Ishikawa (cell line): ENCODE results near the gene RAPGEF3.

Source experiments
- CEBPB ChIP-seq: IDR thresholded peaks from 2 replicates; pipeline ENCODE4 v1.6.1; 2012
- CREB1 ChIP-seq: IDR thresholded peaks from 2 replicates; pipeline ENCODE4 v1.6.1; 2012; ENCODE audit warnings: low read depth
- EGR1 ChIP-seq: IDR thresholded peaks from 2 replicates; pipeline ENCODE4 v1.6.1; 2012
- EP300 ChIP-seq: IDR thresholded peaks from 2 replicates; pipeline ENCODE4 v1.6.1; 2012; ENCODE audit warnings: borderline replicate concordance
- FOXM1 ChIP-seq: IDR thresholded peaks from 2 replicates; pipeline ENCODE4 v1.6.1; 2012; ENCODE audit warnings: low read depth, borderline replicate concordance
- NFIC ChIP-seq: IDR thresholded peaks from 2 replicates; pipeline ENCODE4 v1.6.1; 2012
- RAD21 ChIP-seq: IDR thresholded peaks from 2 replicates; pipeline ENCODE4 v1.6.1; 2012; ENCODE audit warnings: low read depth
- TAF1 ChIP-seq: IDR thresholded peaks from 2 replicates; pipeline ENCODE4 v1.6.1; 2012; ENCODE audit warnings: low read depth, mild to moderate bottlenecking
- TCF12 ChIP-seq: IDR thresholded peaks from 2 replicates; pipeline ENCODE4 v1.6.1; 2012; ENCODE audit warnings: low read depth
- TEAD4 ChIP-seq: IDR thresholded peaks from 2 replicates; pipeline ENCODE4 v1.6.1; 2012
- YY1 ChIP-seq: IDR thresholded peaks from 2 replicates; pipeline ENCODE4 v1.6.1; 2012; ENCODE audit warnings: low read depth
- ZBTB7A ChIP-seq: IDR thresholded peaks from 2 replicates; pipeline ENCODE4 v1.6.1; 2012; ENCODE audit warnings: low read depth
- TF ChIP-seq, protein P1 (sequence below): IDR thresholded peaks from 2 replicates; pipeline ENCODE4 v1.6.1; 2012; ENCODE audit warnings: low read depth, mild to moderate bottlenecking
- TF ChIP-seq, protein P2 (sequence below): IDR thresholded peaks from 2 replicates; pipeline ENCODE4 v1.6.1; 2012
- TF ChIP-seq, protein P3 (sequence below): IDR thresholded peaks from 2 replicates; pipeline ENCODE4 v1.6.1; 2012

The RAPGEF3 gene

DNA sequence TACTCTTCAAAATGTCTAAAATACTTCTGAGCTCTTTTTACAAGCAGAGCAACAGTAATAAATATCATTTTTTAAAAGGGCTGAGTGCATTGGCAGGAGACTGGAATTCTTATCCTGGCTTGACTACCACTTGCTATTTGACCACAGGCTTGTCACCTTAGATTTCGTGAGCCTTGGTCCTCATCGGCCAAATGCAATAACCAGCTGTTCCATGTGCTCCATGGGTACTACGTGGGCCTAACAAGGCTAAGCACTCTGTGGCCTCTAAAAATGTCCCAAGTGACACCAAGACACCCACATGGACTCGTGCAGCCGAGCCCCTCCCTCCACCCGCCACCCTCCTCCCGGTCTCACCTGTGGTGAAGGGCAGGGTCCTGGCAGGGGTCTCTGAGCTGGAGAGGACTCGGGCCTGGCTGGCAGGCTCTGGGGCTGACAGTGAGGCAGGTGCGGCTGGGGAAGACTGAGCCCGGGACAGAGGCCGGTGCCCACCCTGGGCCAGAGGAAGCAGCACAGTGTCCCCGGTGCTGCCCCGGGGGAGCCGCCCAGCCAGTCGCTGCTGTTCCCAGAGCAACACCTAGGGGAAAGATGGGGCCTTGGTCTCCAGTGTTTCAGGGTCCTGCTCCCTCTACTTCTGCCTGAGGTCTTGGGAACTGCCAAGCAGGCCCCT, 34.5 kb upstream of the RAPGEF3 start:
- TF ChIP-seq FOXM1 (no peak), TAF1 (no peak), NFIC (no peak), RAD21 (no peak), EP300 (no peak), TCF12 (no peak), TEAD4 (no peak), ZBTB7A (no peak), CREB1 (no peak), YY1 (no peak), EGR1 (no peak)
- TF ChIP-seq, protein P1, sequence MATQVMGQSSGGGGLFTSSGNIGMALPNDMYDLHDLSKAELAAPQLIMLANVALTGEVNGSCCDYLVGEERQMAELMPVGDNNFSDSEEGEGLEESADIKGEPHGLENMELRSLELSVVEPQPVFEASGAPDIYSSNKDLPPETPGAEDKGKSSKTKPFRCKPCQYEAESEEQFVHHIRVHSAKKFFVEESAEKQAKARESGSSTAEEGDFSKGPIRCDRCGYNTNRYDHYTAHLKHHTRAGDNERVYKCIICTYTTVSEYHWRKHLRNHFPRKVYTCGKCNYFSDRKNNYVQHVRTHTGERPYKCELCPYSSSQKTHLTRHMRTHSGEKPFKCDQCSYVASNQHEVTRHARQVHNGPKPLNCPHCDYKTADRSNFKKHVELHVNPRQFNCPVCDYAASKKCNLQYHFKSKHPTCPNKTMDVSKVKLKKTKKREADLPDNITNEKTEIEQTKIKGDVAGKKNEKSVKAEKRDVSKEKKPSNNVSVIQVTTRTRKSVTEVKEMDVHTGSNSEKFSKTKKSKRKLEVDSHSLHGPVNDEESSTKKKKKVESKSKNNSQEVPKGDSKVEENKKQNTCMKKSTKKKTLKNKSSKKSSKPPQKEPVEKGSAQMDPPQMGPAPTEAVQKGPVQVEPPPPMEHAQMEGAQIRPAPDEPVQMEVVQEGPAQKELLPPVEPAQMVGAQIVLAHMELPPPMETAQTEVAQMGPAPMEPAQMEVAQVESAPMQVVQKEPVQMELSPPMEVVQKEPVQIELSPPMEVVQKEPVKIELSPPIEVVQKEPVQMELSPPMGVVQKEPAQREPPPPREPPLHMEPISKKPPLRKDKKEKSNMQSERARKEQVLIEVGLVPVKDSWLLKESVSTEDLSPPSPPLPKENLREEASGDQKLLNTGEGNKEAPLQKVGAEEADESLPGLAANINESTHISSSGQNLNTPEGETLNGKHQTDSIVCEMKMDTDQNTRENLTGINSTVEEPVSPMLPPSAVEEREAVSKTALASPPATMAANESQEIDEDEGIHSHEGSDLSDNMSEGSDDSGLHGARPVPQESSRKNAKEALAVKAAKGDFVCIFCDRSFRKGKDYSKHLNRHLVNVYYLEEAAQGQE = no peak
- TF ChIP-seq, protein P2, sequence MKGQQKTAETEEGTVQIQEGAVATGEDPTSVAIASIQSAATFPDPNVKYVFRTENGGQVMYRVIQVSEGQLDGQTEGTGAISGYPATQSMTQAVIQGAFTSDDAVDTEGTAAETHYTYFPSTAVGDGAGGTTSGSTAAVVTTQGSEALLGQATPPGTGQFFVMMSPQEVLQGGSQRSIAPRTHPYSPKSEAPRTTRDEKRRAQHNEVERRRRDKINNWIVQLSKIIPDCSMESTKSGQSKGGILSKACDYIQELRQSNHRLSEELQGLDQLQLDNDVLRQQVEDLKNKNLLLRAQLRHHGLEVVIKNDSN = no peak

DNA sequence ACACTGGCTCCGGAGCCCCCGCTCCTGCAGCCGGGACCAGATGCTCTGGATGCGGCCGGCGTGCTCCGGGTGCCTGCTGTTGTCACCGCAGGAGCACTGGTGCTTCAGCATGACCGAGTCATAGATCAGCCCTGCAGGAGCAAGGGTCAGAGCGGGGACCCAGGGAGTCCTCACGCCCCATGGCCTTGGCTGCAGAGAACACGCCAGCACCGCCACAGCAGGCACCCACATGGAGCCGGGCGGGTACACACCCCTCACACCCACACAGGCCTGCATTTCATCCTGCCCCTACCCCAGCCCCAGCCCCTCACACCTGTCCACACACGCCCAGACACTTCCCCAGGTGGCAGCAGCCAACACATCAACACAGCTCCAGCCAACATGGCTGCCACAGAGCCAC, 33.2 kb upstream of the RAPGEF3 start:
- TF ChIP-seq NFIC = no peak
- no peak for TF ChIP-seq TAF1
- no peak for TF ChIP-seq CREB1
- TF ChIP-seq, protein P2 = no peak
- TF ChIP-seq, protein P3, sequence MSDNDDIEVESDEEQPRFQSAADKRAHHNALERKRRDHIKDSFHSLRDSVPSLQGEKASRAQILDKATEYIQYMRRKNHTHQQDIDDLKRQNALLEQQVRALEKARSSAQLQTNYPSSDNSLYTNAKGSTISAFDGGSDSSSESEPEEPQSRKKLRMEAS = no peak
- TF ChIP-seq TEAD4 = no peak
- TF ChIP-seq CEBPB = no peak
- TF ChIP-seq TCF12 = no peak
- no peak for TF ChIP-seq ZBTB7A
- TF ChIP-seq RAD21 = no peak
- no peak for TF ChIP-seq YY1

DNA sequence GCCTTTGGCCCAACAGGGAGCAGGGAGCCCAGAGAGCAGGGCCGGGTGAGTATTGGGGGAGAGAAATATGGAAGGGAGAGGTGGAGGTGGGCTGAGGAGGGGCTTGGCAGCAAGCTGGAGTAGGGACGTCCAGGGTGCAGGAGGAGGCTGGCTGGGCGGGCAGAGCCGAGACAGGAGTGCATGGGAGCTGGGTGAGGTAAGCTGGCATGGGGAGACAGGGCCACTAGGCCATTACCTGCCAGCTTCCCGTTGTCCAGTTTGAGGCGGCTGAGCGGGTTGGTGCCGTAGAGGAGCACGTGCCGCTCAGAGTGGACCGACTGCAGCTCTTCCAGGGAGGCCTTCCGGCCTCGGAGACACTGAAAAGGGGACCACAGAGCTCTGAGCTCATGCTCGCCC, 32.7 kb upstream of the RAPGEF3 start:
- no peak for TF ChIP-seq EP300
- TF ChIP-seq TAF1 = no peak
- TF ChIP-seq EGR1 = no peak
- TF ChIP-seq, protein P2 = no peak
- TF ChIP-seq CEBPB = no peak
- no peak for TF ChIP-seq ZBTB7A
- no peak for TF ChIP-seq CREB1
- TF ChIP-seq TCF12 = no peak
- TF ChIP-seq, protein P3 = no peak
- TF ChIP-seq YY1 = no peak
- TF ChIP-seq TEAD4 = no peak
- TF ChIP-seq, protein P1 = no peak
- no peak for TF ChIP-seq FOXM1
- TF ChIP-seq NFIC = no peak
- no peak for TF ChIP-seq RAD21

DNA sequence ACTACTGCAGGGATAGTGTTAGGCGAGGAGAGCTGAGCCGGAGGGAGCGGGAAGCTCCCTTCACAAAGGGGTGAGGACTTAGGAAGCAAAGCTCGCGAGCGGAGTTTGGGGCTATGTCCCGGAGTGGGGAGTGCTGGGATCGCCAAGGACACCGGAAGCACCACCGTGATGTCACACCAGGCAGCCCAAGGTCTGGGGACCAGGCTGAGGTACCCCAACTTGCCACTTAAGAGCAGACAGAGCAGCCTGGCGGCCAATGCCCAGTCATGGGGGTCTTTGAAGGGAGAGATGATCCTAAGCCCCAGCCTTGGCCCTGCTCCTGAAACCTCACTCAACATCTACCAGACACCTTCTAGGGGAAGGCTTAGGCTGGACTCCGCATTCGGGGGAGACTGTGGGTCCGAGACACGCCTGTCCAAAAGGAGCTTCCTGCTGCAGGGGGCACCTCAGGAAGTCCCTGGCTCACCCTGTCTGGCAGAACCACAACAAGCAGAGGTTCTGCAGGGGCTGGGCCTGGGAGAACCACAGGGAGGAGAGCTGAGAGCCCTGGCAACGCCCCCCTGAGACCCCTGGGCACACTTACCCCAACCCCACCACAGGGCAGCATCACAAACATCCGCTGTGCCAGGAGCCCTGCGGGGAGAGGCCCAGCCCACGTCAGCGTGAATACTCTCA, 32.1 kb upstream of the RAPGEF3 start:
- TF ChIP-seq, protein P3 = no peak
- no peak for TF ChIP-seq EP300

DNA sequence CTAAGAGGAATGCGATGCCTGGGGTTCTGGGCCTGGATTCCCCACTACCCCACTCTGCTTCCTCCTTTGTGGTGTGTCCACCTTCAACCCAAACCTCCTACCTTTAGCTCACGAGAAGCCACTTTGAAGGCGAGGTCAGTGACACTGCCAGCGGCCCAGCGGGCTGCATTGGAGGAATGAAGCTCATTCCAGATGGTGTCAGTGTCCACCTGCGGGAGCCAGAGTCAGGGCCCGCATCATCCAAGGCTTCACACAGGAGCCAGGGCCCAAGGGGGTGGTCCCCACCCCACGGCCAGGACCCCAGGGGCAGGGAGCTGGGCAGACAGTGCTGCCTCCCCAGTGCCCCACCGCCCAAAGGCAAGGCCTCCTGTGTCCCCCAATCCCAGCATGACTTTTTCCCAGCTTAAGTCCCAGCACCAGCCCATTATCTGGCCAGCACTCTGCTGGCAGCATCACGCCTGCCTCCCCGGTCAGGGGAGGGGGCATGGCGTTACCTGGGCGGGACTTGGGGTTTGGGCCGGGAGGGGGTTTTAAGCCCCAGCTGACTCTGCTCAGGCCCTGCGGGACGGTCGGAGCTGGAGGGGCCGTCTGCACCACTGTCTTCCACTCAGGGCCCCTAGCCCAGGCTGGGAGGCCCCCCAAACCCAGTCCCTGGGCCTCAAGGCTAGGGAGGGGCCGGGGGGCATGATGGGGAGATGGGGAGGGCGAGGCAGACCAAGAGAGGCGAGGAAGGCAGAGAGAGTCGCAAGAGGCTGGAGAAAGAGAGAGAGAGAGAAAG, 31.2 kb upstream of the RAPGEF3 start:
- TF ChIP-seq NFIC (no peak), RAD21 (no peak), YY1 (no peak), EP300 (no peak), TAF1 (no peak), ZBTB7A (no peak), FOXM1 (no peak), EGR1 (no peak), CEBPB (no peak), TCF12 (no peak), TEAD4 (no peak), CREB1 (no peak)
- TF ChIP-seq, protein P2 = no peak
- TF ChIP-seq, protein P3 = no peak
- TF ChIP-seq, protein P1 = no peak
